ENCODE data around the gene TOX2. TPM values are rescaled to one million over a fixed set of nuclear protein-coding genes. Genes with fewer than 3 reads are reported as not detected.

The TOX2 gene
- total RNA-seq, 1 donor from 2014 or later, result 2.8 TPM

- Mint-ChIP-seq H3K4me1 (ENCODE audit: low read depth) (peaks cover 8% of the 10 kb centered on the region), H3K9me3 (ENCODE audit: low read depth) (peaks cover 19% of the 10 kb centered on the region), H3K27ac (no peak overlapping the region), H3K27me3 (peaks cover 3% of the 10 kb centered on the region), H3K36me3 (ENCODE audit: insufficient read depth) (peaks cover under 1% of the 10 kb centered on the region), H3K4me3 (ENCODE audit: low read depth) (no peak overlapping the region)
- TF ChIP-seq CTCF (IDR thresholded peaks at IDR 0.05; ENCODE audit: unreplicated experiment), result no peak
- DNase-seq (ENCODE audit: low spot score, unreplicated experiment), result no peak
Observed at GRCh38 chr20:43894491-43894890, 20.2 kb upstream of the TOX2 start.

- no peak for TF ChIP-seq CTCF (IDR thresholded peaks at IDR 0.05; ENCODE audit: unreplicated experiment)
- Mint-ChIP-seq H3K4me1 (ENCODE audit: low read depth) (peaks cover 8% of the 10 kb centered on the region), H3K9me3 (ENCODE audit: low read depth) (peaks cover 15% of the 10 kb centered on the region), H3K4me3 (ENCODE audit: low read depth) (no peak overlapping the region), H3K27ac (no peak overlapping the region), H3K36me3 (ENCODE audit: insufficient read depth) (no peaks in the 10 kb centered on the region), H3K27me3 (peaks cover 3% of the 10 kb centered on the region)
- DNase-seq (ENCODE audit: low spot score, unreplicated experiment), result no peak
Observed at GRCh38 chr20:43895235-43895634, 19.4 kb upstream of the TOX2 start.

GRCh38 chr20:43899274-43900120 lies 15.2 kb upstream of the TOX2 start:
- DNase-seq (ENCODE audit: low spot score, unreplicated experiment), result no peak
- no peak overlapping the region for H3K27ac Mint-ChIP-seq
- H3K36me3 Mint-ChIP-seq (ENCODE audit: insufficient read depth), result no peaks in the 10 kb centered on the region
- H3K4me3 Mint-ChIP-seq (ENCODE audit: low read depth), result no peak overlapping the region
- TF ChIP-seq CTCF (IDR thresholded peaks at IDR 0.05; ENCODE audit: unreplicated experiment), result no peak
- peaks cover 20% of the 10 kb centered on the region for H3K4me1 Mint-ChIP-seq (ENCODE audit: low read depth)
- H3K9me3 Mint-ChIP-seq (ENCODE audit: low read depth), result peaks cover 3% of the 10 kb centered on the region
- peaks cover under 1% of the 10 kb centered on the region for H3K27me3 Mint-ChIP-seq

DNA sequence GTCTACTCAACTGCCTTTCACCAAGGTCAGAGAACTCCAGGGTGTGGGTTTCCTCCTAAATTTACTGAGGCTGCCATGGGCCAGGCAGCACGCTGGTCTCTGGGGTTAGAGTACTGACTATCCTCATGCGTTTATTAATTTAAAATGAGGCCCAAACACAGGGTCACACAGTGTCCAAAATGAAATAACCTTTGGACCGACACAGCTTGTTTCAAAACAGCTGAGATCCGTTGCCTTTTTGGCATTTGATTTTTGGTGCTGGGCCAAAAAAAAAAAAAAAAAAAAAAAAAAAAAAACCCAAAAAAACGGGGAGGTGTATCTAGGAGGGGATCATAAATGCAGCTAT lies 14.6 kb upstream of the TOX2 start:
- no peak overlapping the region for H3K4me3 Mint-ChIP-seq (ENCODE audit: low read depth)
- peaks cover 3% of the 10 kb centered on the region for H3K9me3 Mint-ChIP-seq (ENCODE audit: low read depth)
- no peak for TF ChIP-seq CTCF (IDR thresholded peaks at IDR 0.05; ENCODE audit: unreplicated experiment)
- H3K36me3 Mint-ChIP-seq (ENCODE audit: insufficient read depth), result no peaks in the 10 kb centered on the region
- H3K27me3 Mint-ChIP-seq, result no peaks in the 10 kb centered on the region
- peaks cover 23% of the 10 kb centered on the region for H3K4me1 Mint-ChIP-seq (ENCODE audit: low read depth)
- no peak for DNase-seq (ENCODE audit: low spot score, unreplicated experiment)
- H3K27ac Mint-ChIP-seq, result no peak overlapping the region

DNA sequence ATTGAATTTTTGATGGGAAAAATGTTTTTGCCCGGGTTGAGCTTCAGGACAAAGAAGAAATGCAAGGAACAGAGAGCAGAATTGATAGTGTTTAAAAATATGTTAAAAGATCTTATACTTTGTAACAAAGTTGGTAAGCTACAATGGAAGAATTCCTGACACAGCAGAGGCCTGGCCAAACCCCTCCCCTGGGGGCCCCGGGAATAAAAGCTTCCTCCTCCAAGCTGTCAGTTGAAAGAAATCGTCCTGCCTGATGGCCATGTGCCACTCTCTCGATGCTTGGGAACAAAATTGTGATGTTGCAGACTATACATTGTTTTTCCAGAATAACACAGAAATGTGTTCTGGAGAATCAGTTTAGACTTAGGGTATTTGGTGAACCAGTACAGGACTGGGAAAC lies 14.2 kb upstream of the TOX2 start:
- Mint-ChIP-seq H3K9me3 (ENCODE audit: low read depth) (peaks cover 3% of the 10 kb centered on the region), H3K27me3 (no peaks in the 10 kb centered on the region), H3K4me1 (ENCODE audit: low read depth) (peaks cover 26% of the 10 kb centered on the region)

More for the DNA sequence above, 14.2 kb upstream of the TOX2 start:
- Mint-ChIP-seq H3K27ac (no peak overlapping the region), H3K36me3 (ENCODE audit: insufficient read depth) (no peaks in the 10 kb centered on the region), H3K4me3 (ENCODE audit: low read depth) (no peak overlapping the region)
- TF ChIP-seq CTCF (IDR thresholded peaks at IDR 0.05; ENCODE audit: unreplicated experiment), result no peak
- DNase-seq (ENCODE audit: low spot score, unreplicated experiment), result no peak

Measured in progenitor cell of endocrine pancreas (in vitro differentiated cells).